HG02642 (cell line): Measurements from ENCODE around the gene ZNF524.
A peak's percentile ranks its signal among the peaks of the same experiment; 100 is the strongest.
"Not testable (repeated sequence)": the region's sequence is repeated elsewhere in the genome, so short reads cannot be mapped to it uniquely, and the experiment has no call there.

ENCODE experiments used
- ATAC-seq: cut with Tn5 transposase; IDR thresholded peaks from one replicate; pipeline ENCODE4 v1.9.1; 2021; ENCODE audit warnings: mild to moderate bottlenecking; ENCODE audit not compliant: unreplicated experiment, poor library complexity

The ZNF524 gene

GRCh38 chr19:55580628-55581144 lies 19.4 kb upstream of the ZNF524 start, which contains the start of gene ZNF579:
Gene ZNF579, minus strand, starts transcription at chr19:55580848. Its CDS starts 1,209 bp downstream, at chr19:55579639.
- peak; percentile 57 for ATAC-seq

GRCh38 chr19:55581145-55581822 lies 18.8 kb upstream of the ZNF524 start:
- ATAC-seq, result no peak

DNA sequence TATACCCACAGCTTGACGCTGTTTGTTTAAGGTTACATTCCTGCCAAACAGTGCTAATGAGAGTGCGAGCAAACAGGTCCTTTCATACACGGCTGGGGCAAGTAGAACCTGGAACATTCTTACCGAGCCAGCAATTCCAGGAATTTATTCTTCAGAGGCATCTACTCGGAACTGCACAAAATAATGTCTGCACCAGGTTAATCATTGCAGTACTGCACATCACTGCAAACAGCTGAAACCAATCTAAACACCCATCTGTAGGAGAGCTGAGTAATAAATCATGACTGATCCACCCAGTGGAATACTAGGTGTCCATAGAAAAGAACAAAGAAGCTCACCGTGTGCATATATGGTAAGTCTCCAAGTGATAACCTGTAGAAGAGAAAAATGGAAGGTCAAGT lies 18.3 kb upstream of the ZNF524 start:
- no peak for ATAC-seq

GRCh38 chr19:55582284-55582683 lies 17.8 kb upstream of the ZNF524 start:
- not testable (repeated sequence) for ATAC-seq

DNA sequence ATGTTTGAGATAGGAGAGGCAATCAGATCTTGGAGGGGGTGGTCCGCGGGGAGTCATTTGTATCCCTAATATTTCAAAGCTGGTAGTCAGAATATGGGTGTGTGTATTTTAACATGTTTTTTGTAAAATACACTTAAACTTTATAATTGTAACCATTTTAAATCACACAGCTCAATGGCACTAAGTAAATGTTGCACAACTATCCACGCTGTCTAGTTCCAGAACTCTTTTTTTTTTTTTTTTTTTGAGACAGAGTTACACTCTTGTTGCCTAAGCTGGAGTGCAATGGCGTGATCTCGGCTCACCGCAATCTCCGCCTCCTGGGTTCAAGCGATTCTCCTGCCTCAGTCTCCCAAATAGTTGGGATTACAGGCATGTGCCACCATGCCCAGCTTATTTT lies 16.2 kb upstream of the ZNF524 start:
- not testable (repeated sequence) for ATAC-seq

DNA sequence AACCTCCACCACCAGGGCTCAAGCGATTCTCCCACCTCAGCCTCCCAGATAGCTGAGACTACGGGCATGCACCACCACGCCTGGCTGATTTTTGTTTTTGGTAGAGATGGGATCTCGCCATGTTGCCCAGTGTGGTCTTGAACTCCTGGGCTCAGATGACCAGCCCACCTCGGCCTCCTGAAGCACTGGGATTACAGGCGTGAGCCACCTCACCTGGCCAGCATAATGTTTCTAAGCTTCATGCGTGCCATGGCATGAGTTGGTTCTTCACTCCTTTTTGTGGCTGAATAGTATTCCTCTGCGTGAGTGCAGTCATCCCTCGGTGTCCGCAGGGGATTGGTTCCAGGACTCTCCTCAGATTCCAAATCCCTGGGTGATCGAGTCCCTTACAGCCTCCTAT lies 15.2 kb upstream of the ZNF524 start:
- no peak for ATAC-seq

DNA sequence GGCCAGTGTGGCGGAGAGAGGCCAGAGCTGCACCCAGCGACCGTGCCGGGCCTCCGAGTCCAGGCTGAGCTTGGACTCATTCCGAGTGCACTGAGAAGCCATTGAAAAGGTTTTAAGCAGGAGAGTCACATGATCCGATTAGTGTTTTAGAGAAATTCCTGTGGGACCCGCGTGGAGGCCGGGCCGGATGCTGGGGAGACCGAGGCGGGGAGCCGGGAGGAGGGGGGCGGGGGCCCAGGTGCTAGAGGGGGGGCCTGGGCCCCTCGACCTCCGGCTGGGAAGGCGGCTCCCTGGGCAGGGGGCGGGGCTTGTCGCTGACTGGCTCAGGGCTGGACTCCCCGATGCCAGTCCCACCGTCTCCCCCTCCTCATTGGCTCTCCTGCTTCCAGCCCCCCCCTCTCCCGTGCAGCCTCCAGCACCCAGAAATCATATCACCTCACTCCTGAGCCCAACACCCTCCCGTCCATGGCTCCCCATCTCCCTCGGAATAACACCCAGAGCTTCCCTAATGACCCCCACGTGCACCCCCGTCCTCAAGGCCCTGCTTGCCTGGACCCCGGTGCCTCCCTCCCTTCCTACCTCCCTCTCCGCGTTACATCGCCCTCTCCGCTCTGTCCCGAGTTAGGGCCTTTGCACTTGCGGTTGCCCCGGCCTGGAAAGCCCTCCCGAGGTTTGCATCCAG lies 14.3 kb upstream of the ZNF524 start:
- ATAC-seq, result no peak

DNA sequence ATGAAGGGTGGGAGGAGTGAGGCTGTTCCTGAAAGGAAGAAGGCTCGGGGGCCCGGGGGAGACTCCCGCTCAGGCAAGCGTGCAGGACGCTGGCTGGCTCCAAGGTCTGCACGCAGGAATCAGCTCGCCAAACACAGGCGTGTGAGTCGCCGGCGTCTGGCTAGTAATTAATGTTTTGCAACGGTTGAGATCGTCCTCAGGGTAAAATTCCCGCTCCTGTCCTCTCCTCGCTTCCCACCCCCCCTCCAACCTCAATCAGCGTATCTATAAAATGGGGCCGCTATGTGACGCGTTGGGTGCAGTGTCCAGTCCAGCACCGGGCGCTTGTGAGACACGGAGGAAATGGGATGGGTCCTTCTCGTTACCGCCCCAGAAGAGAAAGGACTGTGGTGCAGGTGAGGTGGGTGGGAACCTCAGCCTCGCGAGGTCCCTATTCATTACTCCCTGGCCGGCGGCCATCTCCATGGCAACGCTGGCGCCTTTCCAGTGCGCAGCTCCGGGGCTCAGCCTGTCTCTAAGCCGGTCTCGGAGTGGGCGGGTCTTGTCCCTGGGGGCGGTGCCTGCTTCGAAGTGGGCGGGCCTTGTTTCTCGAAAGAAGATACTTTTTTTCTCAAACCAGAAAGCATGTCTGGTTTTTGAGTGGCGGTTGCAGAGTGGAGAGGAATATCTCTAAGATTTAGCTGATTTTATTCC lies 13.0 kb upstream of the ZNF524 start:
- ATAC-seq, result peak; percentile 80

GRCh38 chr19:55588738-55589137 lies 11.3 kb upstream of the ZNF524 start:
- ATAC-seq, result no peak

- no peak for ATAC-seq
Observed at GRCh38 chr19:55590109-55590508, 10.0 kb upstream of the ZNF524 start.

DNA sequence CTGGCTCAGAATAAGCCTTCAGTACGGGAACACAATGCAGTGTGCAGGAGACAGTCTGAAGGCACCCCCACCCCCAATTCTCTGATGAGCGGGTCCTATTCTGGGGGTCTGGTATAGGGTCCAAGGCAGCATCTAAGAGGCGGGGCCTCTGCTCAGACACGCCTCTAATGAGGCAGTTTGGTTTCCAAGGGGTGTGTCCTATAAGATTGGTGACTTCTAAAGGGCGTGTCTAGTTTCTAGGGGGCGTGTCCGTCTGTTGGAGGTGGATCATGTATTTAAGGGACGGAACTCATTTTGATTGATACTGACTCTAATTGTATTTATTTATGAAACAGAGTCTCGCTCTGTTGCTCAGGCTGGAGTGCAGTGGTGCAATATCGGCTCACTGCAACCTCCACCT lies 9.5 kb upstream of the ZNF524 start:
- ATAC-seq, result no peak

- ATAC-seq, result no peak
Observed at GRCh38 chr19:55591555-55591954, 8.5 kb upstream of the ZNF524 start.

- no peak for ATAC-seq
Observed at GRCh38 chr19:55592391-55593090, 7.5 kb upstream of the ZNF524 start.

- ATAC-seq, result no peak
Observed at GRCh38 chr19:55593096-55593772, 6.9 kb upstream of the ZNF524 start.

DNA sequence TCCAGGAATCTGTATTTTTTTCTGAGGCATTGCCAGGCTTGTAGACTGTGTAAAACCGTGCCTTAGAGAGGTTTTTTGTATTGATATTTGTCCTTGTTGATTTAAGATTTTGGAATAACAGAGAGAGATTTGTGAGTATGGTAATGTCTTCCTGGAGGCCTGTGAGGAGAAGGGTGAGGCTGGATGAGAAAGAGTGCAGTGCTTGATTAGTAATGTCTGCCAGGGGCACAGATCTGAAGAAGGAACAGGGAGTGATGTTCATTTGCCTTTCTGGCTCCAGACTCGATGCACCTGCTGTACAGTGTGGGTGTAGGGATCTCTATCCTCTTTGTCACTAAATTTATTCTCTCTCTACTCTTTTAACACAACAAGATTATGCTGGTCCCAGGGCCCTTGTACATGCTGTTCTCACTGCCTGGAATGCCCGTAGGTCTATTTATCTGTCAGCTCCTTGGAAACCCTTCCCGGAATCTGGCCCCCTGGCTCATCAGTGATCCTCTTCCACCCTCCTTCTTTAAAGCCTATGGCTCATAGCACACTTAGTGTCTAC lies 5.0 kb upstream of the ZNF524 start:
- ATAC-seq, result no peak

DNA sequence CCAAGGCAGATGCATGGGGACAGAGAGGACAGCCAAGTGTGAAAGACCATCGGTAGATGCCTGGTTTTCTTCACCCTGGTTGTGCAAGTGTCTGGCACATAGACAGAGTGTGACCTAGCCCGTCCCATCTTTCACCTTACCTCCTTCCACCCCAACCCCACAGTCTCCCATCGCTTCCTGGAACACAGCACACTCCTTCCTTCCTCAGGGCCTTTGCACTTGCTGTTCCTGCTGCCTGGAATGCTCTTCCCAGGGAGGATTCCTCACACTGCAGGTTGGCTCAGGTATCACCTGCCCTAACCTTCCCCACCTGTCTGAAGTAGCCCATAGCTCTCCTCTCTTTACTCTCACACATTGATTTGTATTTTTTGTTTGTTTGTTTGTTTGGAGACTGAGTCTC lies 3.8 kb upstream of the ZNF524 start:
- ATAC-seq, result no peak

DNA sequence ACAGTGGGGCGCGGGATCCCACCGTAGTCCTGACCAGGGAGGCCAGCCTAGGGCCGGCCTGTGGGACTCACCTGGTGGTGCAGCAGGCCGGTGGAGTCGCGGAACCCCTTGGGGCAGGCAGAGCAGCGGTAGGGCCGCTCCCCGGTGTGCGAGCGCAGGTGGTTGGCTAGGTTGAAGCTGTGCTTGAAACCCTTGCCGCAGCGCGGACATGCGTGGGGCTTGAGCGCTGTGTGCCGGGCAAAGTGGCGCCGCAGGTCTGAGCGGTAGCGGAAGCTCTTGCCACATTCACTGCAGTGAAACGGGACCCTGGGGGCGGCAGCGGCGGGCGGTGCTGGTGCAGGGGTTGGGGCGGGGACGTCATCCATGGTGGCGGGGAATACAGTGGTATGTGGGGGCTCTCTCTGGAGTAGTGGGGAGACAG lies 2.6 kb upstream of the ZNF524 start:
- ATAC-seq, result no peak

DNA sequence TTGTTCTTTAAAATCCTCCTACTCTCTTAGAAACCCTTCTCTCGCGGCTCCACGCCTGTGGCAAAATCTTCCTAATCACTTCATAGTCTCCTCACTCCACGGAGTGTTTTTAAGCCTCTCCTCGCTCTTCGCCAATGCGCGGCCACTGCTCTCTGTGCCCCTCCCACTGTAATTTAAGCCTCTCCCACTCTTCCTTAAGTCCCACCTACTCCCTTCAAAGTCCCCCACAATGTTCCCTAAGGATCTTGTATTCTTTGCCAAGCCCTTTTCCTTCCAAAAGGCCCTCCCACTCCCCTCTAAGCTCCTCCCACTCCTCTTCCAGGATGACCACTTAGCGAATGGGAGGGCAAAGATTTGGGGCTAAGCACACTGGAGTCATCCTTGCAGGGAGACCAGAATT lies 2.1 kb upstream of the ZNF524 start:
- ATAC-seq, result no peak

- peak; percentile 52 for ATAC-seq
Observed at GRCh38 chr19:55598719-55599467, 1.2 kb upstream of the ZNF524 start.
